HG03139 (cell line): ENCODE results near the gene TENM3.
"Not testable (repeated sequence)": the region's sequence is repeated elsewhere in the genome, so short reads cannot be mapped to it uniquely, and the experiment has no call there.

ENCODE experiments used
- ATAC-seq: cut with Tn5 transposase; IDR thresholded peaks from one replicate; pipeline ENCODE4 v1.9.1; 2021; ENCODE audit not compliant: unreplicated experiment

Gene TENM3

DNA sequence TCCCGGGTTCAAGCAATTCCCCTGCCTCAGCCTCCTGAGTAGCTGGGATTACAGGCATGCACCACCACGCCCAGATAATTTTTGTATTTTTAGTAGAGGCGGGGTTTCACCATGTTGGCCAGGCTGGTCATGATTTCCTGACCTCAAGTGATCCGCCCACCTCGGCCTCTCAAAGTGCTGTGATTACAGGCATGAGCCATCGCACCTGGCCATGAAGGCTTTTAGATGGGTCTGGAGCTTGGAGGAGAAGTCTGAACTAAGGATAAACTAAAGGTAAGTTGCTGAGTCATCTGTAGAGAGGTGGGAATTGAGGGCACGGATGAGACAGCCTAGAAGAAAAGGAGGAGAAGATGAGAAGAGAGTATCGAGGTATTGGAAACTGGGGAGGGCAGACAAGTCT lies at the start of gene TENM3:
TENM3 (plus strand) TSS at position 199 of the 400 bp plus-strand sequence. CDS start 80,619 bp downstream, outside the sequence.
- not testable (repeated sequence) for ATAC-seq

DNA sequence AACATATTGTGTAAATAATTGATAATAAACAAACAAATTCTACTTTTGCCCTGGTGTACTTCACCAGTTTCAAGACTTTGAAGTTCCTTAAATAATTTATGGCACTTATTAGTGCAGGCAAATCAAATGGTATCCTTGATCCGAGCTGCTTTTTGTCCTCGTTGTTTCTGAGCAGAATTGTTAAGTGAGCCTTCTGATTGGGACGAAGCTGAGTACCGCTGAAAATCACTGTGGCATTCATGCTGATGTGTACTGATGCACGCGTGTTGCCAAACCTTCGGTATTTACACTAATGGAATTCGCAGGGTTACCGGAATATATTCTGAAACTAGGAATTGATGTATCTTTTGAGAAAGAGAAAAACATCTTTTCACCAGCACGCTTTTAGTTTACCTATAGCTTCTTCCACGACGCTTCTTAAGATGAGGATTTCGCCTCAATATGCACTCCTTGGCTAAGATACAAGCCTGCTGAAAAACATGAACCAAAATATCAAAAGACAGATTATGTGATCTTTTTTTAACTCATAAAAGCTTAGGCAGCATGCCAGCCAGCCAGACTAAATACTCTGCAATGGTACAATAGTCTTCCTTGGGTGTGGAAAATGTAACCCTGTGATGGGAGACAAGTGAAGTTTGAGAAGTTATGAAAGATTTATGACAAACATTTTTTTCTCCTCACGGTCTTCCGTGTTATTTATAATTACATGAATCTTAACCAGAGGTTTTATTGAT lies 48.9 kb upstream of the TENM3 start:
- ATAC-seq: no peak

GRCh38 chr4:182197611-182198010 lies 45.6 kb upstream of the TENM3 start:
- no peak for ATAC-seq

- ATAC-seq: no peak
These were observed 41.3 kb upstream of the TENM3 start for GRCh38 chr4:182201871-182202270.

- ATAC-seq: no peak
These were observed 40.6 kb upstream of the TENM3 start for GRCh38 chr4:182202650-182203049.

DNA sequence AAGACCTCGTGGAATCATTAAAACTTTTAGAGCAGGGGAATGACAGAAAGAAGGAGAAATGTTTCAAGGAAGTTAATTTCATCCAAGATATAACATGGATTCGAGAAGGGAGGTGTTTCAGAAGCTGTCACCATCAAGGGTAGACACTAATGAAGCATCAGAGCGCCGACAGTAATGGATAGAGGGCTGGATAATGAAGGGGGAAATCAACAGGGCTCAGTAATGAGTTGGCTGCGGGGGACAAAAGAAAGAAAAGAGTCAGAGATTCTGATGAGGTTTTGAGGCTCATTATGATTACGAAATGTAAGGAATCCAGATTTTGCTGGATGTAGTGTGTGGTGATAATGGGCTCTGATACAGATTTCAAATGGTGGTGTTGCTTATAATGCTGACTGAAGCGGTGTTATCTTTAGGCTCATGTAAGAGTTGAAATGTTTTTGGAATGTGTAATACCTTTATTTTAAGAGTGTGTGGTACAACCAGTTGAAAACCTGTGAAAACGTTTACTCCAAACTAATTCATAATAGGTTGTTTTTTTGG lies 39.3 kb upstream of the TENM3 start:
- no peak for ATAC-seq

DNA sequence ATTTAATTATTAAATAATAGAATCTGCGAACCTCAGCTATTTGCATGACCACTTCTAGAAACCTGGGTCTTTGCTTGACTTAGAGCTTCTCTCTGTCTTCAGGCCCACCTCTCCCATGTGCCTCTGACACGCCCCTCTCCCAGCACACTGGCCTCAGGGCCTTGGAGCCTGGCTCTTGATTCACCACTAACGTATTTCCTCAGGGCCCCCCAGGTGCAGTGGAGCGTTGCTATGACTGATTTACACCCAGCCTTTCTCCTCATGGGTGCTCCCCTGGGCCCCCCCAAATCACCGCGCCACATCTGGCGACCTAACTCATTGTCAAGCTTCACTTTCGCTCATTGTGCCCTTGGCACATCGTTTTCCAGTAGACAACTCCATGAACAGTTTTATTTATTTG lies 37.9 kb upstream of the TENM3 start:
- ATAC-seq: no peak

DNA sequence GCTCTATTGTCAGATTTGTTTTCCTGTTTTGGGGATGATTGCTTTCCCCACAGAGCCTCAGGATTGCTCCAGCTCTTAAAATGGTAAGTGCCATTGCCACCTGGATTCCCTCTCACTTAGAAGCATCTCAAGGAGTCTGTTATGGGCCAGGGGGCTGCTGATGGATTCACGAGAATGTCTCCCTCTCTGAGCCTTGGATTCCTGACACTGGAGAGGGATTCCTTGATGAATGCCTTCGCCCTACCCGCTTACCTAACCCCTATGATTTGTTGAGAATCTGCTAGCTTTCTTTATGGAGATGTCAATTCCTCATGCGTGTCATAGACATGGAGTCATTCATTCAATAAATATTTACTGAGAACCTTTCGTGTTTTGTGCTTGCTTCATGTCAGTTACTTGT lies 36.9 kb upstream of the TENM3 start:
- no peak for ATAC-seq

GRCh38 chr4:182206916-182207315 lies 36.3 kb upstream of the TENM3 start:
- no peak for ATAC-seq

- no peak for ATAC-seq
These were observed 35.3 kb upstream of the TENM3 start for GRCh38 chr4:182207830-182208396.

DNA sequence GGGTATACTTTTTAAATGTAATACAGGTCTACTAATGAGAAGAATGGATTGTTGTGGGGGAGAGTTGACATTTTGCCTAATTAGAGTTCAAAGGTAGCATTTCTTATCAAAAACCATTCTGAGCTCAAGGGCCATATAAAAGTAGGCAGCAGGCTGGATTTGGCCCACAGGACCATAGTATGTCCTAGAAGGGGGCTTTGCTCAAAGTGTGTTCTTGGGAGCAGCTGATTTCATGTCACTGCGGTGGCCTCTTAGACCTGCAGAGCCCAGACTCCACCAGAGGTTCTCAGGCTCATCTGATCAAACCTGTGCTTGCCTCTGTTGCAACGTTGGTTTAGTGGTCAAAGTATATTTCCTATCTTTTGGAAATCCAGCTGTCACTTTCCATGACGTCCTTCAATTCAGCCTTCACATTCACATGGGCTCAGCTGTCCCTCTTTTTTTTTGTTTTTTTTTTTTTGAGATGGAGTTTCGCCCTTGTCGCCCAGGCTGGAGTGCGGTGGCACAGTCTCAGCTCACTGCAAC lies 34.6 kb upstream of the TENM3 start:
- ATAC-seq: no peak

GRCh38 chr4:182212211-182212761 lies 30.9 kb upstream of the TENM3 start:
- ATAC-seq: no peak

DNA sequence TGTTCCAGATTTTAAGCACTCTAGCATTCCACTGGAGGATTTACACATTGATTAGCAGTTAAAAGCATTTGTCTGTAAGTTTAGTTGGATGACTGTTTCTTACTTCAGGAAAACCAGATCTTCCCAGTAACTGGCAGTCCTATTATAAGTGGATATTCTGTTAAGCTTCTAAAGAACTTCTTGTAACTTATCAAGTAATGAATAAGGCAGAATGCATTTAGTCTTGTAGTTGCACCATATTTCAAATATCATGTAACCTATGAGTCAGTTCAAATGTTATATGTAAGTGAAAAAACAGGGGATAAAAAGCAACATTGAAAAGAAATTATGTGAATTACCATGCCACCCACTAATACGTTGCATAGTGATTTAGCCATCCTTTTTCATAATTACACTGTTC lies 30.2 kb upstream of the TENM3 start:
- no peak for ATAC-seq

DNA sequence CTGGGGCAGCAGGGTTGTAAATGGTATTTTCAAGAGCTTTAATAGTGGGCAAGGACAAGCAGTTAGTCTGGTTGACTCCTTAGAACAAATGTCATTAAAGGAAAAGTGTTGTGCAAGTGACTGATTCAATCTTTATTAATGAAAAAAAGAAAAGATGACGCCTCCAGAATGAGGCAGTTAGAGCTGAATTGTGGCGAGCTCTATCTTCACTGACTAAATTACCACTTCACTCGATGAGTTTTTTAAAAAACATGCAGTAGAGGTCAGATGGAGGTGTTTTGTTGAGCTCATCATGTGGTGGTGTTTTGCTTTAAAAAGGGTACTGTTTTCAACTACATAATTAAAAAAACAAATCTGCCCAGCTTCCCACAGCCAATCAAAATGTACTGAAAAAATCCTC lies 28.1 kb upstream of the TENM3 start:
- ATAC-seq: no peak

GRCh38 chr4:182216005-182216404 lies 27.2 kb upstream of the TENM3 start:
- ATAC-seq: no peak

GRCh38 chr4:182219411-182220056 lies 23.7 kb upstream of the TENM3 start:
- ATAC-seq: no peak

DNA sequence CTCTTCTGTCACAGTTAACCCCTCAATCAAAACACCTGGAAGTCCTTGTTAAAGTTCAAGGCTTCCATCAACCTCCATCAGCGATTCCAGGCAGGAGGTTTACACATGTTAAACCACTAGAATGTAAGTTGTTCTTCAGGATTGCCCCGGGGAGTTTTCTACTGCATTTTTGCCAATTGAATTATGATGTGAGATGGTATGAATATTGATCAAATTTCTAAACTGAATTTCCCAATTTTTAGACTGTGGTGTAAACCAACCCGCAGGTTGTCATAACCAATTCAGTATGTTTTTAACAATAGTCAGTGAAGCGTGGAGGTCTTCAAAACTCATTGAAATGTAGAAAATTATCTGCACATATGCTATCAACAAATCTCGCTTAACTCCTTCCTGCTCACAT lies 21.2 kb upstream of the TENM3 start:
- ATAC-seq: no peak

DNA sequence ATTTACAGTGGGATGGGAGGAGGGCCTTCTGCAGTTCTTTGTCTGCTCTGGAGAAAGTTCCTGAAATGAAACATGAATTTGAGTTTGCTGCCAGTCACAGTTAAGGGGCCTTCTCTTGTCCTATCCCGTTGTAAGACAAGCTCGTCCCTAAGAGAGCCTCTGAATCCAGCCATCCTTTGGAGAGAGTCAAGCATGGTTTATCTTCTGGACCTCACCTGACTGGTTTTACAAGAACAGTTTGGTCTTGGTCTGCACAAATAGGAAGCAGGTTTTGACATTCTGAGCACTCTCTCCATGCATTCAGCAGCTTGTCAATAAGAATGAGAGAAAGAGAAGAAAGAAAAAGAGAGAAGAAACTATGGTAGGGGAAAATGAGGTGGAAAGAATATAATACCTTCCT lies 20.4 kb upstream of the TENM3 start:
- ATAC-seq: no peak

- ATAC-seq: no peak
These were observed 19.5 kb upstream of the TENM3 start for GRCh38 chr4:182223708-182224107.

- no peak for ATAC-seq
These were observed 18.9 kb upstream of the TENM3 start for GRCh38 chr4:182224192-182224850.

DNA sequence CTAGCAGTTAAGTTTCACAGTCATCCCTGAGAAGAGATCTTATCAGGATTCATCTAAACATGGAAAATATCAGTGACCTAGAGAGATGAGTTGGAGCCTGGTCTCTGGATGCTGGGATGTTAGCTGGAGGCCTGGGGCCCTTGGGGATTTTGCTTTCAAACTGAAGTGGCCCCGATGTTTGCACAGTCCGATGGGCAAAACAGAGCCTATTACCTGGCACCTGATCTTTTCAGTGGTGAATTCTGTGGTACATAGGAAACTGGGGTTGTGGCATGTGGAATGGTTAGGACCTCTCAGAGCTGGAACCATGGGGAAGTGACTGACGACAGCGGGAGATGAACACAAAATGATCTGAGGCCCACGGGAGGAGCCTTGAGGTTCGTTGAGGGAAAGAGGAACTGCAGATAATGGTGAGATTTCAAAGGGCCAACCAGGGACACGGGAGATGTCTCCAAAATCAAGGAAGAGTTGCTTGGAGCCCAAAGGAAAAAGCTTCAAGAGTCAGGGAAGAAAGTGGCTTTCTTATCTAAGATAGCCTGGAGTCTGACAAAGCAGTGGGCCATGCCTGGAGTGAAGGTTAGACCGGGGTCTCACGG lies 17.8 kb upstream of the TENM3 start:
- ATAC-seq: no peak
